22Rv1 (cell line): ENCODE results near the gene FBXO42.

ENCODE experiments used
- CTCF ChIP-seq: fragments of 450-650 bp; IDR thresholded peaks from 2 replicates; pipeline ENCODE4 v1.5.1; 2017; ENCODE audit warnings: mild to moderate bottlenecking
- ZFX ChIP-seq: fragments of 450-650 bp; IDR thresholded peaks from 2 replicates; pipeline ENCODE4 v1.6.1; 2017; ENCODE audit warnings: antibody characterized with exemption, borderline replicate concordance

DNA sequence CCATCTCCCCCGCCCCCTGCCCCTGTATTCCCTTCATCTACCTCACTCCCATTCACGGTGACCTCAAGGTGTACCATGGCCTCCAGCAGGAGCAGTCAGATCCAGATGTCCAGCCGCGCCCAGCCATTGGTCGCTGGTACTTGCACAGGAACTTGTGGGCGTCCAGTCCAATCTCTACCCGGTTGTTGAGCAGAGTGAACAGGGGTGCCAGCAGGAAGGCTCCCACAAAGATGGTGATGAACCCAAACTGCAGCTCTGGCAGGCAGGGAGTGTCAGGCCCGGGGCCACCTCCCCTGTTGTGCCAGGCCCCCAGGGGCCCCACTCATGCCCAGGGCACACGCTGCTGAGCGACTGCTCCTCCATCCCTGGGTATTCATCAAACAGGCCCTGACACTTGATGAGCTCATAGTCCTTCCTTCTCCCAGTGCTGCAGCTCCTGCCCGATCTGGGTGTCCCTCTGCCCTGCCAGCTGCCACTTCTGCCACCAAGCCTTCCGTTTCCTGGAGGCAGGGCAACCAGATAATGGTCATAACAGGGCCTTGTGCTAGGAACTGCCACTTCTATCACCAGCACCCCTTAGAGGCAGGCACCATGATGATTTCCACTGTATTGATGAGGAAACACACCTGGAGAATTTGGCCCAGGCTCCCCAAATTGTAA, 134.1 kb downstream of the FBXO42 start:
- TF ChIP-seq CTCF (no peak), ZFX (no peak)
